HG02938 (cell line): ENCODE results near the gene AADACL4.
"Not testable (repeated sequence)": the region's sequence is repeated elsewhere in the genome, so short reads cannot be mapped to it uniquely, and the experiment has no call there.

Experiments
- ATAC-seq: cut with Tn5 transposase; IDR thresholded peaks from one replicate; pipeline ENCODE4 v1.9.1; 2021; ENCODE audit warnings: mild to moderate bottlenecking, moderate library complexity; ENCODE audit not compliant: unreplicated experiment

Gene AADACL4

GRCh38 chr1:12709091-12709491, 65.2 kb downstream of the AADACL4 start:
- no peak for ATAC-seq

GRCh38 chr1:12709696-12710095, 65.8 kb downstream of the AADACL4 start:
- no peak for ATAC-seq

DNA sequence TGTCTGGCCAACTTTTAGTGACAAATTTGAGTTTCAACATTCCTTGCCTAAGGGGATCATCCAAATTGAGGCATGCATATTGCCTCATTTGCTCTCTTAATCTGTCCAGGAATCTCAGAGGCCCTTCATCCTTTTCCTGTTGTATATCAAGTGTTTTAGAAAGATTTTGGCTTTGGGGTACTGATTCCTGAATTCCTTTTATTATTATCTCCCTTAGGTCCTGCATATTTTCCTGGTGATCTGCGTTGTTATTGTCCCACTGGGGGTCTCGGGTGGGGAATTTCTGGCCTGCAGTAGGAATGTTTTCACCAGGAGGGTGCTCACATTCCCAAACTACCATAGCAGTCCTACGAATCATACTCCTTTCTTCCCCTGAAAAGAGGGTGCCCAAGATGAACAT, 67.7 kb downstream of the AADACL4 start:
- no peak for ATAC-seq

- no peak for ATAC-seq
Measured at GRCh38 chr1:12712076-12712475, 68.2 kb downstream of the AADACL4 start.

DNA sequence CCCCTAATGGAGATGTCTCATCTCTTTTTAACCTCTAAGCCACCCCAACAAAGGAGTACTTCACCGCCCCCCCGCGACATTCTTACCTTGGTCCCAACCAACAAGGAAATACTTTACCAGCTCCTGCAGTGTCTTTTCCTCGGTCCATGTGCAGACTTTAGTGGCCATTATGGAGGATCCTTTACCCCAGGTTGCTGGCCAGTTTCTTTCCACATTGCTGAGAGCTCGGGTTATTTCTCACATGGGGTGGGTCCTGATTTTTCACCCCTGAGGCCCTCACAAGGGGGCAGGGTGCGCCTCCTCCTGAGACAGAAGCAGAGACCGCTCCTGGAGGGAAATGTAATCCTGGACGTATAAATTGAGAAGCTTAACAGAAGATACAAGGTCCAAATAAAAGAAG, 69.0 kb downstream of the AADACL4 start:
- ATAC-seq = no peak

- not testable (repeated sequence) for ATAC-seq
Measured at GRCh38 chr1:12713651-12714050, 69.8 kb downstream of the AADACL4 start.

GRCh38 chr1:12714710-12715475, 71.0 kb downstream of the AADACL4 start:
- no peak for ATAC-seq

DNA sequence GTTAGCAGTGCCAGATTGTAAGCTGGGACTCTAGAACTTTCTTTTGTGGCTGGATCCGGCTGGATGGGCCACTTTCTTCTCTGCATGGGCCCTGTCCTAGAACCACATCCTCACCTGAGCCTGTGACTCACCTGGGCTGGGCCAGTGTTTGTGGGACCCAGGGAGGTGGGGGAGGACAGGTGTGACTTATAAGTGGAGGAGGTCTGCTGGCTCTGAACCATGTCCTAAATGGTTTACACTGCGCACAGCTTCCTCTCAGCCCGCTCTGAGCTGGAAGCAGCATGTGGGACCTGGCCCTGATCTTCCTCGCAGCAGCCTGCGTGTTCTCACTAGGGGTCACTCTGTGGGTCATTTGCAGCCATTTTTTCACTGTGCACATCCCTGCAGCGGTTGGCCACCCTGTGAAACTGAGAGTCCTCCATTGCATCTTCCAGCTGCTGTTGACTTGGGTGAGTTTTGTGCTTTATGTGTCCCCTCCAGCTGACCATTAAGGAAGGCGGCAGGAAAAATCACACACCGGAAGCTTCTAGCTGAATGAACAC, 72.1 kb downstream of the AADACL4 start, which contains the start of gene AADACL3:
Gene AADACL3, plus strand, starts transcription at position 215 of the 542 bp plus-strand sequence. Its CDS starts 67 bp downstream, at position 282.
- ATAC-seq = no peak
